SK-N-MC (cell line): Measurements from ENCODE around the gene ZDHHC11.
"Not testable (repeated sequence)": the region's sequence is repeated elsewhere in the genome, so short reads cannot be mapped to it uniquely, and the experiment has no call there.

ENCODE experiments used
- DNase-seq: peaks from one replicate; pipeline ENCODE4 v3.0.0-alpha.2; 2011; ENCODE audit warnings: low read depth, low spot score
- H3K27ac ChIP-seq: fragments of 200-600 bp; sonication (generic); 2 replicates; pipeline ENCODE4 v1.5.1; 2016; ENCODE audit warnings: mixed run types
- H3K36me3 ChIP-seq: fragments of 200-600 bp; sonication (generic); 2 replicates; pipeline ENCODE4 v1.6.1; 2017; ENCODE audit warnings: antibody characterized with exemption, low read length, mixed read lengths; ENCODE audit not compliant: insufficient read depth
- H3K4me3 ChIP-seq: fragments of 200-600 bp; sonication (generic); 2 replicates; pipeline ENCODE4 v1.5.1; 2016
- H3K9ac ChIP-seq: fragments of 200-600 bp; sonication (generic); 2 replicates; pipeline ENCODE4 v1.8.0; 2017; ENCODE audit warnings: mixed run types, mixed read lengths; ENCODE audit not compliant: insufficient read length
- H3K9me3 ChIP-seq: fragments of 200-600 bp; sonication (generic); 2 replicates; pipeline ENCODE4 v1.6.1; 2017; ENCODE audit warnings: low read depth, mild to moderate bottlenecking, antibody characterized with exemption, low read length, moderate library complexity, mixed read lengths
- EZH2 ChIP-seq: fragments of 200-600 bp; sonication (generic); IDR thresholded peaks from one replicate; pipeline ENCODE4 v1.6.1; 2017; ENCODE audit warnings: antibody characterized with exemption
- FOXP2 ChIP-seq: optimal IDR thresholded peaks from 2 replicates; pipeline ENCODE3; 2011; ENCODE audit warnings: mild to moderate bottlenecking, moderate library complexity; ENCODE audit not compliant: insufficient read depth; ENCODE audit errors: extremely low read length, control extremely low read depth
- POLR2AphosphoS5 ChIP-seq: IDR thresholded peaks from 2 replicates; pipeline ENCODE4 v1.6.1; 2012; ENCODE audit warnings: mild to moderate bottlenecking, low read depth, low read length, borderline replicate concordance

ZDHHC11 gene

DNA sequence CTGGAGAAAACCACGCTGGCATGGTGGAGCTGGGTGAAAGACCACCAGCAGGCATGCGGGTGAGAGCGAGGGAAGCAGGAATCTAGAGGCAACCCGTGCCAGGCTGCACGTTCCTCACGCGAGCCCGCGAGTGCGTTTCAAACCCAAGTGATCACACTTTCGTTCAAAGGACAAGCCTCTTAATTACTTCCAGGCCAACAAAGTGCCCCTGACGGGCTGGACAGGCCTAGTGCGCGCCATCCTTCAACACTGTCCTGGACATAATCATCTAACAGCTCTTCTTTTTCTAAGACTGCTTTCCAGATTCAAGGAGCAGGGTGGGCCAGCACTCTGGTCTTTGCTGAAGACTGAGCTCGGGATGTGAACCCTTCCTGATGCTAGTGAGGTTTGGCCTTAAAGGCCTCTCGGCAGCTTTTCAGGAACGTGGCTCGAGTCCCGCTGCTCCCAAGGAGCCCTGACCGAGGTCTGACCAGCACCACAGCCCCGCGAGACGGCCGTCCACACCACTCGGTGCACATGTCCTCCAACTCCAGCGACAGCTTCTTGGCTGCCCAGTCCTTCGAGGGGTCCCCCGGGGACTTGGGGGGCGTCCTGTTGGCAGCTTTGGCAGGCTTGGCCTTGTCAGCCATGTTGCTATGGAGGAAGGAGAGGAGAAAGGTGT, 81.2 kb downstream of the ZDHHC11 start:
- not testable (repeated sequence) for H3K9ac ChIP-seq, H3K36me3 ChIP-seq, DNase-seq, H3K27ac ChIP-seq, H3K9me3 ChIP-seq, H3K4me3 ChIP-seq

- no peak overlapping the region for H3K27ac ChIP-seq
- no peak overlapping the region for H3K4me3 ChIP-seq
- TF ChIP-seq POLR2AphosphoS5: no peak
- no peak for TF ChIP-seq EZH2
- no peak for TF ChIP-seq FOXP2
- no peaks in the 10 kb centered on the region for H3K36me3 ChIP-seq
- H3K9me3 ChIP-seq: no peaks in the 10 kb centered on the region
- H3K9ac ChIP-seq: no peak overlapping the region
- DNase-seq: no peak
Observed at GRCh38 chr5:766666-767431, 83.9 kb downstream of the ZDHHC11 start.

GRCh38 chr5:765948-766631, 84.7 kb downstream of the ZDHHC11 start:
- H3K4me3 ChIP-seq: no peak overlapping the region
- H3K9ac ChIP-seq: no peak overlapping the region
- TF ChIP-seq FOXP2 (no peak), POLR2AphosphoS5 (no peak), EZH2 (no peak)
- no peak for DNase-seq
- H3K27ac ChIP-seq: no peak overlapping the region
- H3K36me3 ChIP-seq: no peaks in the 10 kb centered on the region
- no peaks in the 10 kb centered on the region for H3K9me3 ChIP-seq

DNA sequence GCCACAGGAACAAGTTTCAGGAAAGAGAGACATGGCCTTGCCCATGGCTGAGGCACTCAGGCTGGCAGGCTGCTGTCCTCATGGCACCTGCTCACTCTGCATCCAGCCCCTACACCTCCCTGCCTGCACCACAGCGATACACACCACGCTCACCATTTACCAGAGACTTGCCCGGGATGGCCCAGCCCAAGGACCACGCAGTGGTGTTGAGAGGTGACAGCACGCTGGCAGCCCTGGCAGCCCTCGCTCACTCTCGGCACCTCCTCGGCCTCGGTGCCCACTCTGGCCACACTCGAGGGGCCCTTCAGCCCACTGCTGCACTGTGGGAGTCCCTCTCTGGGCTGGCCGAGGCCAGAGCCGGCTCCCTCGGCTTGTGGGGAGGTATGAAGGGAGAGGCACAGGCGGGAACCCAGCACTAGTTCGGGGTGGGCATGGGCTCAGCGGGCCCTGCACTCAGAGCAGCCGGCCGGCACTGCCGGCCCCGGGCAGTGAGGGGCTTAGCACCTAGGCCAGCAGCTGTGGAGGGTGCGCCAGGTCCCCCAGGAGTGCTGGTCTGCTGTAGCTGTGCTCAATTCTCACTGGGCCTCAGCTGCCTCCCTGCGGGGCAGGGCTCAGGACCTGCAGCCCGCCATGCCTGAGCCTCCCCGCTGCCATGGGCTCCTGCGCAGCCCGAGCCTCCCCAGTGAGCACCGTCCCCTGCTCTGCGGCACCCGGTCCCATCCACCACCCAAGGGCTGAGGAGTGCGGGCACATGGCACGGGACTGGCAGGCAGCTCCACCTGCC, 86.6 kb downstream of the ZDHHC11 start:
- Histone ChIP-seq H3K9ac (no peak overlapping the region), H3K36me3 (no peaks in the 10 kb centered on the region), H3K4me3 (no peak overlapping the region), H3K27ac (no peak overlapping the region), H3K9me3 (no peaks in the 10 kb centered on the region)
- DNase-seq: no peak
- TF ChIP-seq FOXP2 (no peak), EZH2 (no peak), POLR2AphosphoS5 (no peak)

- no peak overlapping the region for H3K4me3 ChIP-seq
- no peaks in the 10 kb centered on the region for H3K36me3 ChIP-seq
- DNase-seq: no peak
- no peak overlapping the region for H3K27ac ChIP-seq
- H3K9me3 ChIP-seq: no peaks in the 10 kb centered on the region
- TF ChIP-seq POLR2AphosphoS5: no peak
- no peak for TF ChIP-seq EZH2
- TF ChIP-seq FOXP2: no peak
- H3K9ac ChIP-seq: no peak overlapping the region
Observed at GRCh38 chr5:763397-763796, 87.4 kb downstream of the ZDHHC11 start.

DNA sequence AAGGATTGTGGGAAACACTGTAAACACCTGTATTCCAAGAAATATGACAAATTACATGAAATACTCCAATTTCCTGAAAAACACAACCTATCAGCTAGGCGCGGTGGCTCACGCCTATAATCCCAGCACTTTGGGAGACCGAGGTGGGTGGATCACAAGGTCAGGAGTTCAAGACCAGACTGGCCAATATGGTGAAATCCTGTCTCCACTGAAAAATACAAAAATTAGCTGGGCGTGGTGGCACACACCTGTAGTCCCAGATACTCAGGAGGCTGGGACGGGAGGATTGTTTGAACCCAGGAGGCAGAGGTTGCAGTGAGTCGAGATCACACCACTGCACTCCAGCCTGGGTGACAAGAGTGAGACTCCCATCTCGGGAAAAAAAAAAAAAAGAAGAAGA, 87.8 kb downstream of the ZDHHC11 start:
- H3K4me3 ChIP-seq, H3K36me3 ChIP-seq, H3K9me3 ChIP-seq, DNase-seq, H3K9ac ChIP-seq, H3K27ac ChIP-seq: not testable (repeated sequence)

DNA sequence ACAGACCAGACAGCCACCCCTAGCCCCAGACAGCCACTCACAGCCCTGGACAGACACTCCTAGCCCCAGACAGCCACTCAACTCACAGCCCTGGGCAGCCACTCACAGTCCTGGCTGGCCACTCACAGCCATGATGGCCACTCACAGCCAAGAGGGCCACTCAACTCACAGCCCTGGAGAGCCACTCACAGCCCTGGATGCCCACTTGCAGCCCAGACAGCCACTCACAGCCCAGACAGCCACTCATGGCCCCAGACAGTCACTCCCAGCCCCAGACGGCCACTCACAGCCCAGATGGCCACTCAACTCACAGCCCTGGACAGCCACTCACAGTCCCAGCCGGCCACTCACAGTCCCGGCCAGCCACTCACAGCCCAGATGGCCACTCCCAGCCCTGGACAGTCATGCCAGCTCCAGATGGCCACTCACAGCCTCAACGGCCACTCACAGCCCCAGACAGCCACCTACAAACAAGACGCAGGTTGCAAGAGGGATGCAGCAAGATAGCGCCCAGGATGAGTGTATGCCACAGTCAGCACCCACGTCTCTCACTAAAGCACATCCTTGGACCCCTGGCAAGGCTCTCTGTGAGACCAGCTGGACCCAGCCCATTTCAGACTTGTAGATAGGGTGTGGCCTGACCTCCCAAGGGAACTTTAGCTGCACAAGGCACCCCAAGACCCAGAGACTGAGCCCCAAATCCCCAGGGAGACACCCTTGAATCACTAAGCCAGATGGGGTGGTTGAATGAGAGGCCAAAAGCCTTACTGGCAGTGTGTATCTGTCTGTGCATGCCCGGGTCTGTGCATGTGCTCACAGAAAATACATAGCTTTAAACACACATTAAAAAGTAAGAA, 88.7 kb downstream of the ZDHHC11 start:
- Histone ChIP-seq H3K36me3 (no peaks in the 10 kb centered on the region), H3K27ac (no peak overlapping the region), H3K4me3 (no peak overlapping the region), H3K9me3 (no peaks in the 10 kb centered on the region), H3K9ac (no peak overlapping the region)
- no peak for TF ChIP-seq POLR2AphosphoS5
- no peak for TF ChIP-seq EZH2
- TF ChIP-seq FOXP2: no peak
- DNase-seq: no peak
